ENCODE measurements around the gene DOCK10.

DNA sequence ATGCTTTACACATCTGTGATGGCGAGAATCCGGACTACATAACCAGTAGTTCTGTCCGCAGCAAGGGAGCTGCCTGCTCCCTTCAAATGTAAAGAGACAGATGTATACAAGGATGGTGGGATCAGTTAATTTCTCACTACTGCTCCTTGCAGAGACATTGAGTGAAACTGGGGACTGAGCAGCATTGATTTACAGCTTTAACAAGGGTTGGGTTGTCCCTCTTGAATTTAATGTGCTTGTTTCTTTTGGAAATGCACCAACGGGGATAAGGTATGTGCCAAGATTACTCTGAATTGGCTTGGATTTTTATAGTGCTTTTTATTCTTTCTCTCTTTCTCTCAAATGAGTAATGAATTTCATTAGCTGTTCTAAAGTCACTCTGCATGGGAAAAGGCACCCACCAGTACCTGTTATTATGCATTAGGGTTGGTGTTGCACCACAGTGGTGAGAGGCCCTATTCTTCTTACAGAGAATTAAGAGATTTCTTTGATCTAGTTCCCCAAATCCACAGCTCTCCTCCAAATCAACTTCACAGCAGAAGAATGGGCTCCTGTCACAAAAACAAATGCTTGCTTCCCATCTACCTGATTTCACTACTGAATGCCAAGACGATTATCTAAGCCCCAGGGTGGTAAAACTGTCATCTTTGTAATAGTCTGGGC is 107.6 kb downstream of the DOCK10 start:
- TF ChIP-seq CTCF (IDR thresholded peaks at IDR 0.05): no peak
- no peak for TF ChIP-seq POLR2A (IDR thresholded peaks at IDR 0.05)

All from heart left ventricle (tissue), 13 donors.